SK-N-SH (cell line): ENCODE results near the gene TM4SF4. TPM values are rescaled to one million over a fixed set of nuclear protein-coding genes. Genes with fewer than 3 reads are reported as not detected.

Experiments
- CTCF ChIA-PET: fragments of 300-600, 350-600 bp; formaldehyde crosslinking; extraction: SDS; loops from one replicate; lab custom pipeline; 2021; lab: Yijun Ruan, JAX
- POLR2A ChIA-PET: fragments of 350-600 bp; sonication (Branson Sonifier 250); formaldehyde crosslinking; extraction: SDS; loops from one replicate; lab custom pipeline; 2020; ENCODE audit warnings: antibody characterized with exemption, inconsistent platforms; lab: Yijun Ruan, JAX
- DNase-seq: peaks from one replicate; pipeline ENCODE4 v3.0.0; 2012
- H2AFZ ChIP-seq: fragments of 200-600 bp; sonication (generic); 2 replicates; pipeline ENCODE4 v1.8.1; 2016; ENCODE audit warnings: antibody characterized with exemption, mild to moderate bottlenecking, low read depth
- H3F3A ChIP-seq: fragments of 200-600 bp; sonication (generic); replicated peaks from 2 replicates; pipeline ENCODE3; 2016; ENCODE audit warnings: antibody characterized with exemption, mild to moderate bottlenecking; ENCODE audit not compliant: insufficient read depth
- H3K27ac ChIP-seq, 2 experiments: fragments of 200-500 bp in 1 of 2; fragments of 200-600 bp in 1 of 2; sonication (Bioruptor generic) in 1 of 2; sonication (generic), shearing (Covaris generic) in 1 of 2; 2 replicates each; pipeline versions ENCODE4 v1.5.1 to v1.6.1; 2014 to 2016; ENCODE audit warnings: low read depth in 2 of 2, inconsistent platforms in 1 of 2, low read length in 1 of 2, mild to moderate bottlenecking in 1 of 2, mixed read lengths in 1 of 2
- H3K27me3 ChIP-seq: fragments of 200-600 bp; sonication (generic), shearing (Covaris generic); 2 replicates; pipeline ENCODE4 v1.6.1; 2016; ENCODE audit warnings: mixed run types; ENCODE audit not compliant: insufficient read depth
- H3K36me3 ChIP-seq, 2 experiments: fragments of 200-500 bp in 1 of 2; fragments of 200-600 bp in 1 of 2; sonication (Bioruptor generic) in 1 of 2; sonication (generic) in 1 of 2; replicated peaks in 1 of 2; 2 replicates each; pipeline versions ENCODE3 to v1.5.1; 2014 to 2016; ENCODE audit warnings: low read length in 1 of 2, mild to moderate bottlenecking in 1 of 2; ENCODE audit not compliant: insufficient read depth in 2 of 2, control insufficient read depth in 1 of 2
- H3K4me1 ChIP-seq, 2 experiments: fragments of 200-500 bp in 1 of 2; fragments of 200-600 bp in 1 of 2; sonication (Bioruptor generic) in 1 of 2; sonication (generic), shearing (Covaris generic) in 1 of 2; 2 replicates each; pipeline versions ENCODE4 v1.5.1 to v1.6.1; 2014 to 2016; ENCODE audit warnings: low read depth in 1 of 2, low read length in 1 of 2, mixed run types in 1 of 2; ENCODE audit not compliant: insufficient read depth in 2 of 2, control insufficient read depth in 1 of 2
- H3K4me2 ChIP-seq: fragments of 200-600 bp; sonication (generic), shearing (Covaris generic); 2 replicates; pipeline ENCODE4 v1.6.1; 2017; ENCODE audit warnings: mixed run types
- H3K4me3 ChIP-seq, 2 experiments: fragments of 200-500 bp in 1 of 2; fragments of 200-600 bp in 1 of 2; sonication (Bioruptor generic) in 1 of 2; sonication (generic), shearing (Covaris generic) in 1 of 2; 2 replicates each; pipeline versions ENCODE4 v1.5.1 to v1.8.1; 2014 to 2016; ENCODE audit warnings: low read depth in 2 of 2, inconsistent platforms in 1 of 2, low read length in 1 of 2, mild to moderate bottlenecking in 1 of 2, mixed read lengths in 1 of 2, moderate library complexity in 1 of 2
- H3K79me2 ChIP-seq: fragments of 200-600 bp; sonication (generic); 2 replicates; pipeline ENCODE4 v1.8.1; 2017; ENCODE audit warnings: mild to moderate bottlenecking; ENCODE audit not compliant: insufficient read depth
- H3K9ac ChIP-seq: fragments of 200-600 bp; sonication (generic); 2 replicates; pipeline ENCODE4 v1.6.1; 2017; ENCODE audit warnings: mixed run types
- H3K9me2 ChIP-seq: fragments of 200-600 bp; sonication (generic); 2 replicates; pipeline ENCODE4 v1.6.1; 2017; ENCODE audit warnings: mixed run types
- H3K9me3 ChIP-seq: fragments of 200-600 bp; sonication (generic); 2 replicates; pipeline ENCODE4 v1.6.1; 2017; ENCODE audit warnings: mixed run types, mild to moderate bottlenecking, moderate library complexity
- H4K20me1 ChIP-seq: fragments of 200-600 bp; sonication (generic); 2 replicates; pipeline ENCODE4 v1.6.1; 2017; ENCODE audit warnings: mild to moderate bottlenecking, mixed run types; ENCODE audit not compliant: insufficient read depth
- EP300 ChIP-seq, 2 experiments: IDR thresholded peaks; 2 replicates each; pipeline versions ENCODE4 v1.4.0 to v1.6.1; 2012; ENCODE audit warnings: borderline replicate concordance in 1 of 2, low read depth in 1 of 2, low read length in 1 of 2
- EZH2phosphoT487 ChIP-seq: fragments of 200-600 bp; sonication (generic); IDR thresholded peaks from 2 replicates; pipeline ENCODE4 v1.6.1; 2017; ENCODE audit warnings: low read depth, mixed run types, mild to moderate bottlenecking, antibody characterized with exemption, moderate library complexity, borderline replicate concordance
- MEF2A ChIP-seq: IDR thresholded peaks from 2 replicates; pipeline ENCODE4 v1.4.0; 2012; ENCODE audit warnings: low read depth, borderline replicate concordance
- MXI1 ChIP-seq: IDR thresholded peaks from 2 replicates; pipeline ENCODE4 v1.6.1; 2012; ENCODE audit warnings: mild to moderate bottlenecking, low read depth, low read length, improper control_type of control experiment
- NRF1 ChIP-seq: IDR thresholded peaks from 2 replicates; pipeline ENCODE4 v1.6.1; 2012; ENCODE audit warnings: low read depth, mild to moderate bottlenecking, low read length
- RAD21 ChIP-seq: IDR thresholded peaks from 2 replicates; pipeline ENCODE4 v1.6.1; 2012; ENCODE audit warnings: mild to moderate bottlenecking, low read length
- WGBS: methylation state at CpG from one replicate; pipeline ENCODE4 v1.1.6; 2017; ENCODE audit warnings: low lambda C conversion rate; 5-methylcytosine and 5-hydroxymethylcytosine counted together
- polyA plus RNA-seq, 3 experiments: library from polyadenylated mRNA; depleted of rRNA; stranded (reverse); fragments of >200 nt; gene quantifications; 2 replicates each; pipeline ENCODE4 v1.2.3, GENCODE V29; 2012
- TF ChIP-seq, protein P1 (sequence below): IDR thresholded peaks from 2 replicates; pipeline ENCODE4 v1.6.1; 2012; ENCODE audit warnings: mild to moderate bottlenecking, low read depth, low read length, moderate library complexity
- TF ChIP-seq, protein P2 (sequence below): IDR thresholded peaks from 2 replicates; pipeline ENCODE4 v1.4.0; 2012; ENCODE audit warnings: low read depth

TM4SF4 gene
- polyA plus RNA-seq, 1 of the 3 experiments (the other 2 are of a cell fraction), result 0.08 TPM

DNA sequence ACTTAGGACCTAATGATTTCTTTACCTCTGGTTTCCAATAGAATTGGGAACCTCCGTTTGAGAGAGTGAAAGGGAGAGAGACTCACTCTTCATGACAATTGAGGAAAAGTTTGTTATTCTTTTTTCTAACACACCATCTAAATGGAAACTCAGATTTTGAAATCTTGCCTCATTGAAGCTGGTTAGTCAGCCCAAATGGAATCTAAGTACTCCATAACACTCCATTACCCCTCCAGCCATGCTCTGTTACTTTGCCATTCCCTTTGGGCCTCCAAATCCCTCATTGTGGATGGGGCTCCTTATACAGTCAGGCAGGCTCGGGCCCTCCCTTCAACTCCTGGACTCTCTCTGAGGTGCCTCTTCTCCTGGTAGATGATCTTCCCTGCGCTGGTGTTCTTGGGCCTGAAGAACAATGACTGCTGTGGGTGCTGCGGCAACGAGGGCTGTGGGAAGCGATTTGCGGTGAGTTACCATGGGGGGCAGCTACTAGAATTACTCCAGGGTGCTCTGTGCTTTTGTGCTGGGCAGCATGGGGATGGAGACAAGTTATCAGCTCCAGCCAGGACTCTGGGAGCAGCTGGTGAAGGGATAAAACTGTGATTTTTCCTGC, 1.1 kb downstream of the TM4SF4 start (continued):
- TF ChIP-seq, protein P1, sequence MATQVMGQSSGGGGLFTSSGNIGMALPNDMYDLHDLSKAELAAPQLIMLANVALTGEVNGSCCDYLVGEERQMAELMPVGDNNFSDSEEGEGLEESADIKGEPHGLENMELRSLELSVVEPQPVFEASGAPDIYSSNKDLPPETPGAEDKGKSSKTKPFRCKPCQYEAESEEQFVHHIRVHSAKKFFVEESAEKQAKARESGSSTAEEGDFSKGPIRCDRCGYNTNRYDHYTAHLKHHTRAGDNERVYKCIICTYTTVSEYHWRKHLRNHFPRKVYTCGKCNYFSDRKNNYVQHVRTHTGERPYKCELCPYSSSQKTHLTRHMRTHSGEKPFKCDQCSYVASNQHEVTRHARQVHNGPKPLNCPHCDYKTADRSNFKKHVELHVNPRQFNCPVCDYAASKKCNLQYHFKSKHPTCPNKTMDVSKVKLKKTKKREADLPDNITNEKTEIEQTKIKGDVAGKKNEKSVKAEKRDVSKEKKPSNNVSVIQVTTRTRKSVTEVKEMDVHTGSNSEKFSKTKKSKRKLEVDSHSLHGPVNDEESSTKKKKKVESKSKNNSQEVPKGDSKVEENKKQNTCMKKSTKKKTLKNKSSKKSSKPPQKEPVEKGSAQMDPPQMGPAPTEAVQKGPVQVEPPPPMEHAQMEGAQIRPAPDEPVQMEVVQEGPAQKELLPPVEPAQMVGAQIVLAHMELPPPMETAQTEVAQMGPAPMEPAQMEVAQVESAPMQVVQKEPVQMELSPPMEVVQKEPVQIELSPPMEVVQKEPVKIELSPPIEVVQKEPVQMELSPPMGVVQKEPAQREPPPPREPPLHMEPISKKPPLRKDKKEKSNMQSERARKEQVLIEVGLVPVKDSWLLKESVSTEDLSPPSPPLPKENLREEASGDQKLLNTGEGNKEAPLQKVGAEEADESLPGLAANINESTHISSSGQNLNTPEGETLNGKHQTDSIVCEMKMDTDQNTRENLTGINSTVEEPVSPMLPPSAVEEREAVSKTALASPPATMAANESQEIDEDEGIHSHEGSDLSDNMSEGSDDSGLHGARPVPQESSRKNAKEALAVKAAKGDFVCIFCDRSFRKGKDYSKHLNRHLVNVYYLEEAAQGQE, result no peak
- TF ChIP-seq EZH2phosphoT487 (no peak), EP300 (IDR thresholded peaks at IDR 0.05; ENCODE audit: borderline replicate concordance in 1 of 2, low read depth in 1 of 2, low read length in 1 of 2) (no peak), RAD21 (no peak), MEF2A (no peak), NRF1 (no peak)
- TF ChIP-seq, all 33 proteins: peak for 0

DNA sequence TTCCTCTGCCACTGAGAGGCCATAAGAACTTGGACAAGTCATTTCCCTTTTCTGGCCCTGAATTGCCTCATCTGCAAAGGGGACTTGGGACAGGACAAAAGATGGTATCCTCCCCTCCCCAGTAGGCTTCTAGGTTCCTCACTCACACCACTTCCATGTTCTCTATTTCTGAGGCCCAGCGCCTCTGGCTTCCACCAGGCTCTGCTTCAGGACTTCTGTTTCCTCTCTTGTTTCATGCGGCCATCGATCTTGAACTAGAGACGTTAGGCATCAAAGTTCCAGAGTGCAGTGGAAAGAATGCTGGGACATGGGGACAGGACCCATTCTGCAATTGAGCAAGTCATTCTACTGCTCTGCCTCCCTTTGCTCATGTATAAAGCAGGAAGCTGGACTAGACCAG, 1.7 kb downstream of the TM4SF4 start:
- 98% methylated on average over 4 of the region's 4 CpGs for WGBS
- H3K9me3 ChIP-seq, result no peaks in the 10 kb centered on the region
- no peaks in the 10 kb centered on the region for H4K20me1 ChIP-seq
- TF ChIP-seq MXI1 (no peak), MEF2A (no peak)
- TF ChIP-seq, protein P2, sequence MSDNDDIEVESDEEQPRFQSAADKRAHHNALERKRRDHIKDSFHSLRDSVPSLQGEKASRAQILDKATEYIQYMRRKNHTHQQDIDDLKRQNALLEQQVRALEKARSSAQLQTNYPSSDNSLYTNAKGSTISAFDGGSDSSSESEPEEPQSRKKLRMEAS, result no peak
- no peaks in the 10 kb centered on the region for H3K27me3 ChIP-seq
- H3K79me2 ChIP-seq, result no peaks in the 10 kb centered on the region
- no peak for DNase-seq
- no peak overlapping the region for H3K4me2 ChIP-seq
- no peaks in the 10 kb centered on the region for H3K9me2 ChIP-seq
- H3K4me3 ChIP-seq, result no peak overlapping the region
- ChIA-PET POLR2A (no interaction called here), CTCF (interaction anchor here (1.0 to 1.2 kb wide), 2 partner anchors 82 to 521 kb away, joined by 3 read pairs; no protein-coding TSS in a partner anchor)
- peaks cover 23 to 39% of the 10 kb centered on the region in 2 experiments for H3K4me1 ChIP-seq
- no peak overlapping the region for H2AFZ ChIP-seq
- peaks cover 24% of the 10 kb centered on the region for H3F3A ChIP-seq
- H3K36me3 ChIP-seq, result no peaks in the 10 kb centered on the region
- no peak overlapping the region for H3K27ac ChIP-seq
- no peak overlapping the region for H3K9ac ChIP-seq
